Stimulated activated CD8-positive, alpha-beta memory T cell treated with anti-CD3 and anti-CD28 coated beads, Interleukin-15, amount 100 ng/mL, for 24 hours (primary cell): Measurements from ENCODE around the gene RIT1.

Experiments used
- DNase-seq: peaks from one replicate; pipeline ENCODE4 v3.0.0-alpha.2; 2020; ENCODE audit warnings: low read depth

The RIT1 gene

GRCh38 chr1:155856975-155857930, 53.9 kb downstream of the RIT1 start, which contains the start of gene GON4L:
GON4L (minus strand) TSS chr1:155857214; CDS start chr1:155853780, 3,434 bp downstream.
- DNase-seq: peak; percentile 66

GRCh38 chr1:155856257-155856974, 54.7 kb downstream of the RIT1 start:
- no peak for DNase-seq

- no peak for DNase-seq
These were observed 60.8 kb downstream of the RIT1 start for GRCh38 chr1:155850345-155850744.

GRCh38 chr1:155847823-155848529, 63.2 kb downstream of the RIT1 start:
- no peak for DNase-seq
